ENCODE results near the gene FURIN. TPM values are rescaled to one million over a fixed set of nuclear protein-coding genes. Genes with fewer than 3 reads are reported as not detected.

The FURIN gene
- total RNA-seq, 2 donors from 2014 or later: 604 to 721 TPM

DNA sequence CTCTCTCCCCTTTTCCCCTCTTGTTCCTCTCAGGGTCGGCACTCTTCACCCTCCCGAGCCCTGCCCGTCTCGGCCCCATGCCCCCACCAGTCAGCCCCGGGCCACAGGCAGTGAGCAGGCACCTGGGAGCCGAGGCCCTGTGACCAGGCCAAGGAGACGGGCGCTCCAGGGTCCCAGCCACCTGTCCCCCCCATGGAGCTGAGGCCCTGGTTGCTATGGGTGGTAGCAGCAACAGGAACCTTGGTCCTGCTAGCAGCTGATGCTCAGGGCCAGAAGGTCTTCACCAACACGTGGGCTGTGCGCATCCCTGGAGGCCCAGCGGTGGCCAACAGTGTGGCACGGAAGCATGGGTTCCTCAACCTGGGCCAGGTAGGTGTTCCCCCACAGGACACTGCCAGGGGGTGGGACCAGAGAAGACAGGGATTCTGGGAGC, 7.2 kb downstream of the FURIN start:
- Mint-ChIP-seq H3K27ac (peak overlapping the region; percentile 8), H3K27me3 (ENCODE audit: low read depth) (no peaks in the 10 kb centered on the region), H3K4me3 (peak overlapping the region; percentile 44 to 76), H3K9me3 (no peaks in the 10 kb centered on the region), H3K36me3 (ENCODE audit: insufficient read depth in 2 of 2) (peaks cover 32 to 43% of the 10 kb centered on the region in 2 donors), H3K4me1 (ENCODE audit: low read depth) (peaks cover 66% of the 10 kb centered on the region)
- no peak for ATAC-seq (replicated peaks in 1 of 2)
- DNase-seq: no peak

- Mint-ChIP-seq H3K27me3 (ENCODE audit: low read depth) (no peaks in the 10 kb centered on the region), H3K27ac (peak overlapping the region; percentile 91), H3K36me3 (ENCODE audit: insufficient read depth in 2 of 2) (peaks cover 28 to 39% of the 10 kb centered on the region in 2 donors), H3K4me3 (peak overlapping the region; percentile 44 to 76), H3K9me3 (no peaks in the 10 kb centered on the region), H3K4me1 (ENCODE audit: low read depth) (peaks cover 68% of the 10 kb centered on the region)
- no peak for ATAC-seq (replicated peaks in 1 of 2)
- no peak for DNase-seq
Observed at GRCh38 chr15:90876046-90876445, 7.7 kb downstream of the FURIN start.

GRCh38 chr15:90876512-90877170, 8.3 kb downstream of the FURIN start:
- peak overlapping the region; percentile 91 for H3K27ac Mint-ChIP-seq
- peak overlapping the region; percentile 36 to 56 for H3K4me3 Mint-ChIP-seq
- H3K4me1 Mint-ChIP-seq (ENCODE audit: low read depth): peaks cover 71% of the 10 kb centered on the region
- H3K36me3 Mint-ChIP-seq (ENCODE audit: insufficient read depth in 2 of 2): peaks cover 28 to 41% of the 10 kb centered on the region in 2 donors
- no peaks in the 10 kb centered on the region for H3K27me3 Mint-ChIP-seq (ENCODE audit: low read depth)
- ATAC-seq (replicated peaks in 1 of 2) (no peak), DNase-seq (no peak)
- H3K9me3 Mint-ChIP-seq: no peaks in the 10 kb centered on the region

- H3K9me3 Mint-ChIP-seq: no peaks in the 10 kb centered on the region
- H3K27ac Mint-ChIP-seq: peak overlapping the region; percentile 91
- H3K4me3 Mint-ChIP-seq: peak overlapping the region; percentile 36 to 56
- DNase-seq (no peak), ATAC-seq (replicated peaks in 1 of 2) (no peak)
- H3K27me3 Mint-ChIP-seq (ENCODE audit: low read depth): no peaks in the 10 kb centered on the region
- H3K4me1 Mint-ChIP-seq (ENCODE audit: low read depth): peaks cover 71% of the 10 kb centered on the region
- H3K36me3 Mint-ChIP-seq (ENCODE audit: insufficient read depth in 2 of 2): peaks cover 27 to 38% of the 10 kb centered on the region in 2 donors
Observed at GRCh38 chr15:90877315-90877714, 8.9 kb downstream of the FURIN start.

- Mint-ChIP-seq H3K4me3 (no peak overlapping the region), H3K27me3 (ENCODE audit: low read depth) (no peaks in the 10 kb centered on the region), H3K4me1 (ENCODE audit: low read depth) (peaks cover 76% of the 10 kb centered on the region), H3K27ac (peak overlapping the region; percentile 91), H3K36me3 (ENCODE audit: insufficient read depth in 2 of 2) (peaks cover 20 to 34% of the 10 kb centered on the region in 2 donors), H3K9me3 (no peaks in the 10 kb centered on the region)
- ATAC-seq (replicated peaks in 1 of 2) (no peak), DNase-seq (no peak)
Observed at GRCh38 chr15:90877996-90878395, 9.6 kb downstream of the FURIN start.

- ATAC-seq (replicated peaks in 1 of 2): no peak
- peaks cover 76% of the 10 kb centered on the region for H3K4me1 Mint-ChIP-seq (ENCODE audit: low read depth)
Observed at GRCh38 chr15:90878660-90879059, 10.3 kb downstream of the FURIN start.

GRCh38 chr15:90879730-90880366, 11.5 kb downstream of the FURIN start:
- Mint-ChIP-seq H3K27me3 (ENCODE audit: low read depth) (no peaks in the 10 kb centered on the region), H3K36me3 (ENCODE audit: insufficient read depth in 2 of 2) (peaks cover 14 to 28% of the 10 kb centered on the region in 2 donors), H3K4me3 (no peak overlapping the region), H3K9me3 (no peaks in the 10 kb centered on the region), H3K4me1 (ENCODE audit: low read depth) (peaks cover 69% of the 10 kb centered on the region), H3K27ac (no peak overlapping the region)
- DNase-seq: no peak
- ATAC-seq (replicated peaks in 1 of 2): no peak

More at GRCh38 chr15:90878660-90879059, 10.3 kb downstream of the FURIN start:
- Mint-ChIP-seq H3K36me3 (ENCODE audit: insufficient read depth in 2 of 2) (peaks cover 16 to 32% of the 10 kb centered on the region in 2 donors), H3K4me3 (no peak overlapping the region), H3K27me3 (ENCODE audit: low read depth) (no peaks in the 10 kb centered on the region), H3K27ac (no peak overlapping the region), H3K9me3 (no peaks in the 10 kb centered on the region)
- no peak for DNase-seq

GRCh38 chr15:90880381-90881145, 12.2 kb downstream of the FURIN start:
- Mint-ChIP-seq H3K4me1 (ENCODE audit: low read depth) (peaks cover 70% of the 10 kb centered on the region), H3K36me3 (ENCODE audit: insufficient read depth in 2 of 2) (peaks cover 12 to 24% of the 10 kb centered on the region in 2 donors), H3K27me3 (ENCODE audit: low read depth) (no peaks in the 10 kb centered on the region), H3K27ac (no peak overlapping the region), H3K4me3 (no peak overlapping the region), H3K9me3 (no peaks in the 10 kb centered on the region)
- DNase-seq: no peak
- no peak for ATAC-seq (replicated peaks in 1 of 2)

DNA sequence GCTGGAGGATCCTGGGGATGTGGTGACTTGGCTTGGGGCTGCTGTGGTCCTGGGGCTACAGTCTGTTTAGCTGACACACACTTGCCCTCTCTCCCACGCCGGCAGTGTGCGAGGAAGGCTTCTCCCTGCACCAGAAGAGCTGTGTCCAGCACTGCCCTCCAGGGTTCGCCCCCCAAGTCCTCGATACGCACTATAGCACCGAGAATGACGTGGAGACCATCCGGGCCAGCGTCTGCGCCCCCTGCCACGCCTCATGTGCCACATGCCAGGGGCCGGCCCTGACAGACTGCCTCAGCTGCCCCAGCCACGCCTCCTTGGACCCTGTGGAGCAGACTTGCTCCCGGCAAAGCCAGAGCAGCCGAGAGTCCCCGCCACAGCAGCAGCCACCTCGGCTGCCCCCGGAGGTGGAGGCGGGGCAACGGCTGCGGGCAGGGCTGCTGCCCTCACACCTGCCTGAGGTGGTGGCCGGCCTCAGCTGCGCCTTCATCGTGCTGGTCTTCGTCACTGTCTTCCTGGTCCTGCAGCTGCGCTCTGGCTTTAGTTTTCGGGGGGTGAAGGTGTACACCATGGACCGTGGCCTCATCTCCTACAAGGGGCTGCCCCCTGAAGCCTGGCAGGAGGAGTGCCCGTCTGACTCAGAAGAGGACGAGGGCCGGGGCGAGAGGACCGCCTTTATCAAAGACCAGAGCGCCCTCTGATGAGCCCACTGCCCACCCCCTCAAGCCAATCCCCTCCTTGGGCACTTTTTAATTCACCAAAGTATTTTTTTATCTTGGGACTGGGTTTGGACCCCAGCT, 13.0 kb downstream of the FURIN start:
- Mint-ChIP-seq H3K4me3 (no peak overlapping the region), H3K36me3 (ENCODE audit: insufficient read depth in 2 of 2) (peaks cover 9 to 23% of the 10 kb centered on the region in 2 donors), H3K4me1 (ENCODE audit: low read depth) (peaks cover 75% of the 10 kb centered on the region), H3K27ac (no peak overlapping the region), H3K27me3 (ENCODE audit: low read depth) (no peaks in the 10 kb centered on the region), H3K9me3 (no peaks in the 10 kb centered on the region)
- DNase-seq (no peak), ATAC-seq (replicated peaks in 1 of 2) (no peak)

DNA sequence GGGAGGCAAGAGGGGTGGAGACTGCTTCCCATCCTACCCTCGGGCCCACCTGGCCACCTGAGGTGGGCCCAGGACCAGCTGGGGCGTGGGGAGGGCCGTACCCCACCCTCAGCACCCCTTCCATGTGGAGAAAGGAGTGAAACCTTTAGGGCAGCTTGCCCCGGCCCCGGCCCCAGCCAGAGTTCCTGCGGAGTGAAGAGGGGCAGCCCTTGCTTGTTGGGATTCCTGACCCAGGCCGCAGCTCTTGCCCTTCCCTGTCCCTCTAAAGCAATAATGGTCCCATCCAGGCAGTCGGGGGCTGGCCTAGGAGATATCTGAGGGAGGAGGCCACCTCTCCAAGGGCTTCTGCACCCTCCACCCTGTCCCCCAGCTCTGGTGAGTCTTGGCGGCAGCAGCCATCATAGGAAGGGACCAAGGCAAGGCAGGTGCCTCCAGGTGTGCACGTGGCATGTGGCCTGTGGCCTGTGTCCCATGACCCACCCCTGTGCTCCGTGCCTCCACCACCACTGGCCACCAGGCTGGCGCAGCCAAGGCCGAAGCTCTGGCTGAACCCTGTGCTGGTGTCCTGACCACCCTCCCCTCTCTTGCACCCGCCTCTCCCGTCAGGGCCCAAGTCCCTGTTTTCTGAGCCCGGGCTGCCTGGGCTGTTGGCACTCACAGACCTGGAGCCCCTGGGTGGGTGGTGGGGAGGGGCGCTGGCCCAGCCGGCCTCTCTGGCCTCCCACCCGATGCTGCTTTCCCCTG, 13.8 kb downstream of the FURIN start:
- no peak overlapping the region for H3K27ac Mint-ChIP-seq
- H3K4me1 Mint-ChIP-seq (ENCODE audit: low read depth): peaks cover 69% of the 10 kb centered on the region
- H3K27me3 Mint-ChIP-seq (ENCODE audit: low read depth): no peaks in the 10 kb centered on the region
- ATAC-seq (replicated peaks in 1 of 2): no peak
- peaks cover 6 to 16% of the 10 kb centered on the region in 2 donors for H3K36me3 Mint-ChIP-seq (ENCODE audit: insufficient read depth in 2 of 2)
- no peak overlapping the region for H3K4me3 Mint-ChIP-seq
- no peak for DNase-seq
- H3K9me3 Mint-ChIP-seq: no peaks in the 10 kb centered on the region

DNA sequence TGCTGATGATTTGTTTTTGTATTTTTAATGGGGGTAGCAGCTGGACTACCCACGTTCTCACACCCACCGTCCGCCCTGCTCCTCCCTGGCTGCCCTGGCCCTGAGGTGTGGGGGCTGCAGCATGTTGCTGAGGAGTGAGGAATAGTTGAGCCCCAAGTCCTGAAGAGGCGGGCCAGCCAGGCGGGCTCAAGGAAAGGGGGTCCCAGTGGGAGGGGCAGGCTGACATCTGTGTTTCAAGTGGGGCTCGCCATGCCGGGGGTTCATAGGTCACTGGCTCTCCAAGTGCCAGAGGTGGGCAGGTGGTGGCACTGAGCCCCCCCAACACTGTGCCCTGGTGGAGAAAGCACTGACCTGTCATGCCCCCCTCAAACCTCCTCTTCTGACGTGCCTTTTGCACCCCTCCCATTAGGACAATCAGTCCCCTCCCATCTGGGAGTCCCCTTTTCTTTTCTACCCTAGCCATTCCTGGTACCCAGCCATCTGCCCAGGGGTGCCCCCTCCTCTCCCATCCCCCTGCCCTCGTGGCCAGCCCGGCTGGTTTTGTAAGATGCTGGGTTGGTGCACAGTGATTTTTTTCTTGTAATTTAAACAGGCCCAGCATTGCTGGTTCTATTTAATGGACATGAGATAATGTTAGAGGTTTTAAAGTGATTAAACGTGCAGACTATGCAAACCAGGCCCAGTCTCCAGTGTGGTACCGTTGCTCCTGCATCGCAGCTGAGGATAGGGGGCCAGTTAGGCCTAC, 14.6 kb downstream of the FURIN start:
- DNase-seq (no peak), ATAC-seq (replicated peaks in 1 of 2) (no peak)
- peak overlapping the region; percentile 60 for H3K27ac Mint-ChIP-seq
- H3K36me3 Mint-ChIP-seq (ENCODE audit: insufficient read depth in 2 of 2): peaks cover 9 to 13% of the 10 kb centered on the region in 2 donors
- H3K4me3 Mint-ChIP-seq: peak overlapping the region; percentile 14 to 54
- peaks cover 66% of the 10 kb centered on the region for H3K4me1 Mint-ChIP-seq (ENCODE audit: low read depth)
- H3K9me3 Mint-ChIP-seq: no peaks in the 10 kb centered on the region
- H3K27me3 Mint-ChIP-seq (ENCODE audit: low read depth): no peaks in the 10 kb centered on the region
